Measurements from ENCODE around the gene MRPS15.
A peak's percentile ranks its signal among the peaks of the same experiment; 100 is the strongest.

The MRPS15 gene

GRCh38 chr1:36415661-36416326, 48.4 kb downstream of the MRPS15 start:
- H3K27me3 ChIP-seq = no peaks in the 10 kb centered on the region
- H3K27ac ChIP-seq = no peak overlapping the region
- no peaks in the 10 kb centered on the region for H3K36me3 ChIP-seq
- no peak for TF ChIP-seq CTCF (IDR thresholded peaks at IDR 0.05)
- H3K9me3 ChIP-seq = no peaks in the 10 kb centered on the region
- H3K4me1 ChIP-seq (ENCODE audit: control insufficient read depth in 1 of 2, insufficient read depth in 1 of 2, low read depth in 1 of 2, low read length in 1 of 2) = peaks cover 34 to 37% of the 10 kb centered on the region in 2 experiments
- H3K4me3 ChIP-seq (ENCODE audit: low read depth in 1 of 2, low read length in 1 of 2) = no peak overlapping the region

GRCh38 chr1:36414384-36414783, 49.8 kb downstream of the MRPS15 start:
- no peaks in the 10 kb centered on the region for H3K9me3 ChIP-seq

GRCh38 chr1:36411674-36412648, 52.2 kb downstream of the MRPS15 start:
- no peak for TF ChIP-seq CTCF (IDR thresholded peaks at IDR 0.05)
- no peak overlapping the region for H3K27ac ChIP-seq
- H3K4me1 ChIP-seq (ENCODE audit: control insufficient read depth in 1 of 2, insufficient read depth in 1 of 2, low read depth in 1 of 2, low read length in 1 of 2) = peaks cover 0 to 4% of the 10 kb centered on the region in 2 experiments
- no peaks in the 10 kb centered on the region for H3K27me3 ChIP-seq
- no peak overlapping the region for H3K4me3 ChIP-seq (ENCODE audit: low read depth in 1 of 2, low read length in 1 of 2)
- no peaks in the 10 kb centered on the region for H3K9me3 ChIP-seq
- no peaks in the 10 kb centered on the region for H3K36me3 ChIP-seq

More at GRCh38 chr1:36414384-36414783, 49.8 kb downstream of the MRPS15 start:
- Histone ChIP-seq H3K4me1 (ENCODE audit: control insufficient read depth in 1 of 2, insufficient read depth in 1 of 2, low read depth in 1 of 2, low read length in 1 of 2) (peaks cover 20 to 23% of the 10 kb centered on the region in 2 experiments), H3K4me3 (ENCODE audit: low read depth in 1 of 2, low read length in 1 of 2) (no peak overlapping the region), H3K27ac (no peak overlapping the region), H3K27me3 (no peaks in the 10 kb centered on the region), H3K36me3 (no peaks in the 10 kb centered on the region)
- no peak for TF ChIP-seq CTCF (IDR thresholded peaks at IDR 0.05)

- Histone ChIP-seq H3K27ac (no peak overlapping the region), H3K36me3 (no peaks in the 10 kb centered on the region), H3K27me3 (no peaks in the 10 kb centered on the region), H3K9me3 (no peaks in the 10 kb centered on the region), H3K4me1 (ENCODE audit: control insufficient read depth in 1 of 2, insufficient read depth in 1 of 2, low read depth in 1 of 2, low read length in 1 of 2) (peaks cover 0 to 4% of the 10 kb centered on the region in 2 experiments), H3K4me3 (ENCODE audit: low read depth in 1 of 2, low read length in 1 of 2) (no peak overlapping the region)
- TF ChIP-seq CTCF (IDR thresholded peaks at IDR 0.05) = no peak
These were observed 55.7 kb downstream of the MRPS15 start for GRCh38 chr1:36408479-36408878.

- Histone ChIP-seq H3K27ac (peak overlapping the region; percentile 71), H3K9me3 (no peaks in the 10 kb centered on the region), H3K27me3 (no peaks in the 10 kb centered on the region), H3K4me3 (ENCODE audit: low read depth in 1 of 2, low read length in 1 of 2) (no peak overlapping the region), H3K36me3 (no peaks in the 10 kb centered on the region), H3K4me1 (ENCODE audit: control insufficient read depth in 1 of 2, insufficient read depth in 1 of 2, low read depth in 1 of 2, low read length in 1 of 2) (peaks cover 4 to 7% of the 10 kb centered on the region in 2 experiments)
- no peak for TF ChIP-seq CTCF (IDR thresholded peaks at IDR 0.05)
These were observed 57.7 kb downstream of the MRPS15 start for GRCh38 chr1:36406440-36406839.

Measured in neutrophil (primary cell).